Esophagus muscularis mucosa (tissue), 4 donors: Measurements from ENCODE around the gene CYFIP2. TPM values are rescaled to one million over a fixed set of nuclear protein-coding genes. Genes with fewer than 3 reads are reported as not detected.

ENCODE experiments used
- DNase-seq: peaks from one replicate; pipeline ENCODE4 v3.0.0-alpha.2; 2017; ENCODE audit errors: extremely low spot score
- H3K27ac ChIP-seq, 4 donors: fragments of 200-600 bp; sonication (generic); replicated peaks in 1 of 4; 1 replicate in 3 of 4; 2 replicates in 1 of 4; pipeline ENCODE4 v1.5.1; 2016 to 2019; ENCODE audit warnings: mild to moderate bottlenecking in 1 of 4
- H3K27me3 ChIP-seq, 4 donors: fragments of 200-600 bp; sonication (generic); one replicate each; pipeline versions ENCODE4 v1.5.1 to v1.6.0; 2016 to 2019
- H3K36me3 ChIP-seq, 4 donors: fragments of 200-600 bp; sonication (generic); one replicate each; pipeline ENCODE4 v1.5.1; 2016 to 2019
- H3K4me1 ChIP-seq, 4 donors: fragments of 200-600 bp; sonication (generic); one replicate each; pipeline ENCODE4 v1.5.1; 2016 to 2019
- H3K4me3 ChIP-seq, 4 donors: fragments of 200-600 bp; sonication (generic); 1 replicate in 2 of 4; 2 replicates in 2 of 4; pipeline ENCODE4 v1.5.1; 2016 to 2019; ENCODE audit warnings: mild to moderate bottlenecking in 4 of 4, moderate library complexity in 1 of 4
- H3K9me3 ChIP-seq, 4 donors: fragments of 200-600 bp; sonication (generic); 1 replicate in 3 of 4; 2 replicates in 1 of 4; pipeline ENCODE4 v1.5.1; 2016 to 2019
- CTCF ChIP-seq, 3 experiments: fragments of 200-600 bp in 2 of 3; fragments of 450-650 bp in 1 of 3; sonication (generic) in 2 of 3; IDR thresholded peaks; one replicate each; pipeline ENCODE4 v1.5.1; 2017 to 2019; ENCODE audit warnings: antibody characterized with exemption in 3 of 3, mild to moderate bottlenecking in 2 of 3, moderate library complexity in 1 of 3
- EP300 ChIP-seq: sonication (generic); formaldehyde crosslinking; IDR thresholded peaks from one replicate; pipeline ENCODE4 v1.6.1; 2017; ENCODE audit warnings: antibody characterized with exemption
- POLR2A ChIP-seq: fragments of 450-650 bp; IDR thresholded peaks from one replicate; pipeline ENCODE4 v1.6.1; 2017; ENCODE audit warnings: antibody characterized with exemption, moderate library complexity, mild to moderate bottlenecking, low read depth
- POLR2AphosphoS5 ChIP-seq, 2 donors: sonication (generic); formaldehyde crosslinking; IDR thresholded peaks; one replicate each; pipeline ENCODE4 v1.6.1; 2017; ENCODE audit warnings: antibody characterized with exemption in 2 of 2
- WGBS: methylation state at CpG from one replicate; pipeline ENCODE4 v1.1.5; 2018; 5-methylcytosine and 5-hydroxymethylcytosine counted together
- intact Hi-C: fragments of 100-400 bp; cut with DNase I; formaldehyde crosslinking; loops from one replicate; pipeline ENCODE4 v1.15.1; 2023
- total RNA-seq, 4 donors: library from RNA; depleted of rRNA; stranded (reverse); fragments of >200 nt; gene quantifications; one replicate each; pipeline versions ENCODE4 v1.1.0 to v1.2.1, GENCODE V29; 2016

CYFIP2 gene
- total RNA-seq, 4 donors from 2014 or later, result 12.6 to 24.9 (median 14.6) TPM

GRCh38 chr5:157280927-157281326 is 15.0 kb downstream of the CYFIP2 start:
- WGBS, result 67% methylated on average over 3 of the region's 3 CpGs
- no peak for DNase-seq
- Histone ChIP-seq H3K36me3 (no peaks in the 10 kb centered on the region), H3K4me3 (no peak overlapping the region), H3K27me3 (no peaks in the 10 kb centered on the region), H3K4me1 (peaks cover 0 to 4% (median 0%) of the 10 kb centered on the region in 4 donors), H3K9me3 (no peaks in the 10 kb centered on the region), H3K27ac (no peak overlapping the region)
- intact Hi-C loops, result no loop called here
- TF ChIP-seq EP300 (no peak), POLR2AphosphoS5 (IDR thresholded peaks at IDR 0.05) (no peak), CTCF (IDR thresholded peaks at IDR 0.05) (no peak), POLR2A (no peak)

GRCh38 chr5:157282150-157282549 is 16.2 kb downstream of the CYFIP2 start:
- Histone ChIP-seq H3K4me1 (peaks cover 4 to 8% (median 5%) of the 10 kb centered on the region in 4 donors), H3K4me3 (no peak overlapping the region), H3K36me3 (peaks cover 0 to 4% (median 0%) of the 10 kb centered on the region in 4 donors), H3K27me3 (no peaks in the 10 kb centered on the region), H3K27ac (no peak overlapping the region), H3K9me3 (no peaks in the 10 kb centered on the region)
- DNase-seq, result no peak
- no peak for TF ChIP-seq EP300
- TF ChIP-seq CTCF (IDR thresholded peaks at IDR 0.05), result no peak
- TF ChIP-seq POLR2AphosphoS5 (IDR thresholded peaks at IDR 0.05), result no peak
- no peak for TF ChIP-seq POLR2A
- intact Hi-C loops, result no loop called here

GRCh38 chr5:157283434-157283833 is 17.5 kb downstream of the CYFIP2 start:
- Histone ChIP-seq H3K27me3 (no peaks in the 10 kb centered on the region), H3K4me1 (peaks cover 4 to 9% (median 7%) of the 10 kb centered on the region in 4 donors), H3K4me3 (no peak overlapping the region), H3K36me3 (peaks cover 0 to 4% (median 0%) of the 10 kb centered on the region in 4 donors), H3K9me3 (no peaks in the 10 kb centered on the region), H3K27ac (no peak overlapping the region)
- 79% methylated on average over 3 of the region's 3 CpGs for WGBS
- DNase-seq, result no peak
- TF ChIP-seq EP300 (no peak), POLR2A (no peak), CTCF (IDR thresholded peaks at IDR 0.05) (no peak), POLR2AphosphoS5 (IDR thresholded peaks at IDR 0.05) (no peak)
- intact Hi-C loops, result no loop called here

- peaks cover 4 to 9% (median 7%) of the 10 kb centered on the region in 4 donors for H3K4me1 ChIP-seq
- H3K9me3 ChIP-seq, result no peaks in the 10 kb centered on the region
- no peaks in the 10 kb centered on the region for H3K27me3 ChIP-seq
- H3K27ac ChIP-seq, result no peak overlapping the region
- DNase-seq, result no peak
- peaks cover 0 to 4% (median 0%) of the 10 kb centered on the region in 4 donors for H3K36me3 ChIP-seq
- no peak for TF ChIP-seq EP300
- 85% methylated on average over 6 of the region's 6 CpGs for WGBS
- no peak overlapping the region for H3K4me3 ChIP-seq
- intact Hi-C loops, result no loop called here
These were observed 18.7 kb downstream of the CYFIP2 start for GRCh38 chr5:157284458-157285212.

GRCh38 chr5:157285310-157286035 is 19.6 kb downstream of the CYFIP2 start:
- Histone ChIP-seq H3K27ac (no peak overlapping the region), H3K4me1 (peaks cover 4 to 11% (median 8%) of the 10 kb centered on the region in 4 donors), H3K9me3 (no peaks in the 10 kb centered on the region), H3K4me3 (no peak overlapping the region), H3K27me3 (no peaks in the 10 kb centered on the region), H3K36me3 (peaks cover 0 to 4% (median 0%) of the 10 kb centered on the region in 4 donors)
- whole genome bisulfite sequencing, result 96% methylated on average over 8 of the region's 10 CpGs
- intact Hi-C loops, result no loop called here
- no peak for TF ChIP-seq CTCF (IDR thresholded peaks at IDR 0.05)
- no peak for TF ChIP-seq POLR2AphosphoS5 (IDR thresholded peaks at IDR 0.05)
- no peak for TF ChIP-seq EP300
- TF ChIP-seq POLR2A, result no peak
- no peak for DNase-seq
